HCT116 (cell line): ENCODE data around the gene SLC25A17. TPM values are rescaled to one million over a fixed set of nuclear protein-coding genes. Genes with fewer than 3 reads are reported as not detected.

Experiments
- ATAC-seq: fragments of 200-7000 bp; cut with Tn5 transposase; 2 replicates; pipeline ENCODE4 v1.9.1; 2020; ENCODE audit warnings: mild to moderate bottlenecking, moderate library complexity
- BruUV-seq: library from RNA; stranded (reverse); fragments of 400-500 nt; replicated peaks from 2 replicates; lab custom pipeline; 2021; lab: Mats Ljungman, UMichigan
- CTCF ChIA-PET: fragments of 300-600 bp; sonication (Branson Sonifier 250); formaldehyde crosslinking; loops from one replicate; lab custom pipeline; 2021; ENCODE audit warnings: antibody characterized with exemption; lab: Charles Lee
- POLR2A ChIA-PET: fragments of 300-600, 350-600 bp; sonication (Branson Sonifier 250); formaldehyde crosslinking; loops from one replicate; lab custom pipeline; 2021; ENCODE audit warnings: antibody characterized with exemption; lab: Charles Lee
- RAD21 ChIA-PET, 2 experiments: fragments of 300-600 bp; sonication (Branson Sonifier 250); formaldehyde crosslinking; loops; one replicate each; lab custom pipeline; 2023; ENCODE audit warnings: low total read pairs in 2 of 2; ENCODE audit not compliant: uncharacterized antibody in 2 of 2, unreplicated experiment in 2 of 2, low non-redundant PET in 1 of 2; lab: Charles Lee
- DNase-seq: peaks from one replicate; pipeline ENCODE4 v3.0.0-alpha.2; 2010; ENCODE audit warnings: low read depth, low spot score
- H2AFZ ChIP-seq: fragments of 200-600 bp; shearing (Covaris generic), sonication (generic); 2 replicates; pipeline ENCODE4 v1.6.1; 2017; ENCODE audit warnings: low read depth, mixed run types, mixed read lengths, antibody characterized with exemption, low read length; ENCODE audit not compliant: poor library complexity, severe bottlenecking
- H3K27ac ChIP-seq: 2 replicates; pipeline ENCODE4 v1.5.1; 2012; ENCODE audit warnings: low read depth, low read length
- H3K27me3 ChIP-seq: fragments of 200-600 bp; sonication (generic); 2 replicates; pipeline ENCODE4 v1.6.1; 2016; ENCODE audit warnings: mixed run types, low read length, mixed read lengths; ENCODE audit not compliant: insufficient read depth
- H3K36me3 ChIP-seq, 2 experiments: fragments of 200-500 bp in 1 of 2; fragments of 200-600 bp in 1 of 2; sonication (Bioruptor generic) in 1 of 2; sonication (generic) in 1 of 2; 2 replicates each; pipeline versions ENCODE4 v1.5.1 to v1.6.1; 2014 to 2016; ENCODE audit warnings: low read length in 2 of 2, inconsistent platforms in 1 of 2, mixed read lengths in 1 of 2, mixed run types in 1 of 2; ENCODE audit not compliant: insufficient read depth in 2 of 2, control insufficient read depth in 1 of 2
- H3K4me1 ChIP-seq, 2 experiments: fragments of 200-600 bp in 1 of 2; sonication (generic) in 1 of 2; 2 replicates each; pipeline versions ENCODE4 v1.5.1 to v1.6.1; 2012 to 2017; ENCODE audit warnings: low read length in 2 of 2, inconsistent platforms in 1 of 2, mild to moderate bottlenecking in 1 of 2, mixed read lengths in 1 of 2, mixed run types in 1 of 2, moderate library complexity in 1 of 2; ENCODE audit not compliant: insufficient read depth in 2 of 2, control insufficient read depth in 1 of 2
- H3K4me2 ChIP-seq: fragments of 200-600 bp; sonication (generic); 2 replicates; pipeline ENCODE4 v1.6.1; 2017; ENCODE audit warnings: mixed run types, low read length, mixed read lengths
- H3K4me3 ChIP-seq, 2 experiments: fragments of 200-600 bp in 1 of 2; sonication (generic) in 1 of 2; replicated peaks in 1 of 2; 2 replicates each; pipeline ENCODE4 v1.5.1; 2011 to 2016; ENCODE audit warnings: low read length in 2 of 2, control low read depth in 1 of 2, low read depth in 1 of 2, mild to moderate bottlenecking in 1 of 2, mixed read lengths in 1 of 2, mixed run types in 1 of 2
- H3K79me2 ChIP-seq: fragments of 200-600 bp; sonication (generic); 2 replicates; pipeline ENCODE4 v1.6.1; 2017; ENCODE audit warnings: mild to moderate bottlenecking, mixed run types, low read length, moderate library complexity, mixed read lengths; ENCODE audit not compliant: insufficient read depth
- H3K9ac ChIP-seq: fragments of 200-600 bp; sonication (generic); 2 replicates; pipeline ENCODE4 v1.6.1; 2016; ENCODE audit warnings: low read length, mixed read lengths
- H3K9me2 ChIP-seq: fragments of 200-600 bp; sonication (generic), shearing (Covaris generic); 2 replicates; pipeline ENCODE4 v1.6.1; 2017; ENCODE audit warnings: mixed run types, mild to moderate bottlenecking, moderate library complexity; ENCODE audit not compliant: insufficient read depth
- H3K9me3 ChIP-seq, 2 experiments: fragments of 200-500 bp in 1 of 2; fragments of 200-600 bp in 1 of 2; sonication (Bioruptor generic) in 1 of 2; sonication (generic) in 1 of 2; 2 replicates each; pipeline ENCODE4 v1.6.1; 2014 to 2017; ENCODE audit warnings: low read length in 2 of 2, mixed read lengths in 2 of 2, inconsistent platforms in 1 of 2, low read depth in 1 of 2, mild to moderate bottlenecking in 1 of 2, mixed run types in 1 of 2, moderate library complexity in 1 of 2; ENCODE audit not compliant: control insufficient read depth in 1 of 2, insufficient read depth in 1 of 2
- H4K20me1 ChIP-seq: fragments of 200-600 bp; sonication (generic), shearing (Covaris generic); 2 replicates; pipeline ENCODE4 v1.6.1; 2017; ENCODE audit warnings: mixed run types, mild to moderate bottlenecking, moderate library complexity; ENCODE audit not compliant: insufficient read depth
- ATF3 ChIP-seq: IDR thresholded peaks from 2 replicates; pipeline ENCODE4 v1.6.1; 2012
- CBX3 ChIP-seq: IDR thresholded peaks from 2 replicates; pipeline ENCODE4 v1.6.1; 2012; ENCODE audit warnings: low read depth
- CEBPB ChIP-seq: IDR thresholded peaks from 2 replicates; pipeline ENCODE4 v1.6.1; 2012; ENCODE audit warnings: low read depth
- EGR1 ChIP-seq: IDR thresholded peaks from 2 replicates; pipeline ENCODE4 v1.6.1; 2012; ENCODE audit warnings: low read depth
- ELF1 ChIP-seq: IDR thresholded peaks from 2 replicates; pipeline ENCODE4 v1.6.1; 2012; ENCODE audit warnings: low read depth, borderline replicate concordance
- FOSL1 ChIP-seq: IDR thresholded peaks from 2 replicates; pipeline ENCODE4 v1.6.1; 2012; ENCODE audit warnings: low read depth
- JUND ChIP-seq: IDR thresholded peaks from 2 replicates; pipeline ENCODE4 v1.6.1; 2012
- MAX ChIP-seq: IDR thresholded peaks from 2 replicates; pipeline ENCODE4 v1.6.1; 2012
- RAD21 ChIP-seq: IDR thresholded peaks from 2 replicates; pipeline ENCODE4 v1.6.1; 2012; ENCODE audit warnings: low read depth, mild to moderate bottlenecking
- REST ChIP-seq: IDR thresholded peaks from 2 replicates; pipeline ENCODE4 v1.6.1; 2012; ENCODE audit warnings: low read depth
- SIN3A ChIP-seq: IDR thresholded peaks from 2 replicates; pipeline ENCODE4 v1.6.1; 2012; ENCODE audit warnings: low read depth
- SP1 ChIP-seq: IDR thresholded peaks from 2 replicates; pipeline ENCODE4 v1.6.1; 2012; ENCODE audit warnings: low read depth
- SRF ChIP-seq: IDR thresholded peaks from 2 replicates; pipeline ENCODE4 v1.6.1; 2012; ENCODE audit warnings: low read depth
- TCF7L2 ChIP-seq: IDR thresholded peaks from 2 replicates; pipeline ENCODE4 v1.7.0; 2011; ENCODE audit warnings: borderline replicate concordance, inconsistent platforms; ENCODE audit not compliant: insufficient read depth, insufficient read length; ENCODE audit errors: extremely low read depth
- YY1 ChIP-seq: IDR thresholded peaks from 2 replicates; pipeline ENCODE4 v1.6.1; 2011; ENCODE audit warnings: low read length, low read depth, moderate library complexity, mild to moderate bottlenecking; ENCODE audit not compliant: insufficient replicate concordance; ENCODE audit errors: extremely low read depth
- ZNF274 ChIP-seq: fragments of 200-500 bp; sonication (Bioruptor generic); IDR thresholded peaks from 2 replicates; pipeline ENCODE4 v1.6.1; 2014; ENCODE audit warnings: mild to moderate bottlenecking, low read depth, low read length, inconsistent platforms
- intact Hi-C: fragments of 100-400 bp; cut with micrococcal nuclease; formaldehyde crosslinking; loops from 2 replicates; pipeline ENCODE4 v1.10.0; 2022
- total RNA-seq: library from RNA; stranded (reverse); gene quantifications from one replicate; pipeline ENCODE4 v1.2.1, GENCODE V29; 2021; ENCODE audit not compliant: unreplicated experiment
- TF ChIP-seq, protein P1 (sequence below): IDR thresholded peaks from 2 replicates; pipeline ENCODE4 v1.6.1; 2011; ENCODE audit warnings: mild to moderate bottlenecking, low read length, moderate library complexity; ENCODE audit not compliant: insufficient replicate concordance; ENCODE audit errors: extremely low read depth

The SLC25A17 gene
- total RNA-seq, 1 experiment from 2014 or later = 16.6 TPM

DNA sequence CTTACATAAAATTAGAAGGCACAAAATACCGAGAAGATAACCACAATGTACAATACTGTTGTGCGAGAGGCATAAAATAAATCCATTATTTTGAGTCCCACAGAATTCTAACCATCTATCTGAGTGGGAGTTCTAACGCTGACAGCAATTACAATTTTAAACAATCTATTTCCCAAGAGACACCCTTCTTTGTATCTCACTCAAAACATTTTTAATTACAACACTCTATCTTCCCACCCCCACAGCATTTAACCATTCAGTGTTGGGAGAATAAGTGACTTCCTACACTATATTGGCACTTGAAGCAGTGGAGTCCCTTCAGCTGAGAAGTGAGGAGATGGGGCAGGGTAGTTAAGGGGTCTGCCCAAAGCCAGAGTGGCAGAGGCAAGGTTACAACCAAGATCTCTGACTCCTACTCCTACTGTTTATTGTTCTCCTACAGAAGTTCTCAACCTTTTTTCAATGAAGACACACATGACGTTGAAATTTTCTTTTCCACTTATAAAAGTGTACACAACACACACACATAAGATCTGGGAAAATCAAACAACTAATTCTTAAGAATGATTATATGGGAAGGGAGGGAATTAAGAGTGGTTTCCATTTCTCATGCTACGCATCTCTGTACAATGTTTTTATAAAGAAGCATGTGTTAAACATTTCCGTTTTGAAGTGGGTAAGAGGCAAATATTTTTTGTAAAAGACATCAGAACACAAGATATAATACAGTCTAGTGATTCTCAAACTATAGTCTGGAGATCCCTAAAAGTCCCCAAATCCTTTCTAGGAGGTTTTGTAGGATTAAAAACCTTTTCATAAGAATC is 10.9 kb downstream of the SLC25A17 start:
- H3K79me2 ChIP-seq = peaks cover 71% of the 10 kb centered on the region
- CTCF ChIA-PET = interaction anchor here (0.8 kb wide), 1 partner anchor 11 kb away, joined by 3 read pairs; the partner anchor contains the start of gene SLC25A17
- H3K27ac ChIP-seq = no peak overlapping the region

More for the DNA sequence above, 10.9 kb downstream of the SLC25A17 start:
- Histone ChIP-seq H3K27me3 (no peaks in the 10 kb centered on the region), H3K4me3 (no peak overlapping the region), H3K9ac (no peak overlapping the region), H2AFZ (no peak overlapping the region)
- intact Hi-C loops = no loop called here
- no peak for DNase-seq
- RAD21 ChIA-PET = no interaction called here
- TF ChIP-seq, protein P1, sequence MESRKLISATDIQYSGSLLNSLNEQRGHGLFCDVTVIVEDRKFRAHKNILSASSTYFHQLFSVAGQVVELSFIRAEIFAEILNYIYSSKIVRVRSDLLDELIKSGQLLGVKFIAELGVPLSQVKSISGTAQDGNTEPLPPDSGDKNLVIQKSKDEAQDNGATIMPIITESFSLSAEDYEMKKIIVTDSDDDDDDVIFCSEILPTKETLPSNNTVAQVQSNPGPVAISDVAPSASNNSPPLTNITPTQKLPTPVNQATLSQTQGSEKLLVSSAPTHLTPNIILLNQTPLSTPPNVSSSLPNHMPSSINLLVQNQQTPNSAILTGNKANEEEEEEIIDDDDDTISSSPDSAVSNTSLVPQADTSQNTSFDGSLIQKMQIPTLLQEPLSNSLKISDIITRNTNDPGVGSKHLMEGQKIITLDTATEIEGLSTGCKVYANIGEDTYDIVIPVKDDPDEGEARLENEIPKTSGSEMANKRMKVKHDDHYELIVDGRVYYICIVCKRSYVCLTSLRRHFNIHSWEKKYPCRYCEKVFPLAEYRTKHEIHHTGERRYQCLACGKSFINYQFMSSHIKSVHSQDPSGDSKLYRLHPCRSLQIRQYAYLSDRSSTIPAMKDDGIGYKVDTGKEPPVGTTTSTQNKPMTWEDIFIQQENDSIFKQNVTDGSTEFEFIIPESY = no peak
- TF ChIP-seq SIN3A (no peak), EGR1 (no peak), CBX3 (no peak), TCF7L2 (no peak), CEBPB (no peak), ELF1 (no peak), RAD21 (no peak), SP1 (no peak), SRF (no peak), YY1 (no peak), REST (no peak), ATF3 (no peak), ZNF274 (no peak), FOSL1 (no peak), JUND (no peak), MAX (no peak)
- TF ChIP-seq, all 23 proteins: peak for 0
- no peaks in the 10 kb centered on the region for H3K36me3 ChIP-seq
- POLR2A ChIA-PET = no interaction called here
- no peaks in the 10 kb centered on the region for H3K9me2 ChIP-seq
- H3K4me2 ChIP-seq = no peak overlapping the region
- peaks cover 0 to 8% of the 10 kb centered on the region in 2 experiments; a peak in 1 of 4 replicates for H3K4me1 ChIP-seq
- no peak for ATAC-seq
- BruUV-seq = no TSS peak
- no peaks in the 10 kb centered on the region for H4K20me1 ChIP-seq
- H3K9me3 ChIP-seq = no peaks in the 10 kb centered on the region
